Measurements from ENCODE around the gene EP300. TPM values are rescaled to one million over a fixed set of nuclear protein-coding genes. Genes with fewer than 3 reads are reported as not detected.

The EP300 gene
- total RNA-seq, 1 donor from 2014 or later, result 53.1 TPM

GRCh38 chr22:41197038-41197972 lies 104.9 kb downstream of the EP300 start:
- H3K27me3 Mint-ChIP-seq (ENCODE audit: low read depth), result peaks cover 3% of the 10 kb centered on the region
- no peaks in the 10 kb centered on the region for H3K36me3 Mint-ChIP-seq (ENCODE audit: low read depth)
- H3K9me3 Mint-ChIP-seq (ENCODE audit: low read depth), result no peaks in the 10 kb centered on the region
- peak; percentile 93 for DNase-seq (ENCODE audit: low spot score)
- peak overlapping the region; percentile 58 for H3K27ac Mint-ChIP-seq (ENCODE audit: unreplicated experiment)
- peaks cover 14% of the 10 kb centered on the region for H3K4me1 Mint-ChIP-seq (ENCODE audit: low read depth)
- H3K4me3 Mint-ChIP-seq (ENCODE audit: unreplicated experiment), result peak overlapping the region; percentile 85
- TF ChIP-seq CTCF (IDR thresholded peaks at IDR 0.05), result peak; percentile 55

- peaks cover 14% of the 10 kb centered on the region for H3K4me1 Mint-ChIP-seq (ENCODE audit: low read depth)
- no peaks in the 10 kb centered on the region for H3K9me3 Mint-ChIP-seq (ENCODE audit: low read depth)
- H3K36me3 Mint-ChIP-seq (ENCODE audit: low read depth), result no peaks in the 10 kb centered on the region
- H3K27me3 Mint-ChIP-seq (ENCODE audit: low read depth), result peaks cover 3% of the 10 kb centered on the region
- H3K4me3 Mint-ChIP-seq (ENCODE audit: unreplicated experiment), result peak overlapping the region; percentile 85
- no peak for DNase-seq (ENCODE audit: low spot score)
- H3K27ac Mint-ChIP-seq (ENCODE audit: unreplicated experiment), result peak overlapping the region; percentile 80
- peak; percentile 28 for TF ChIP-seq CTCF (IDR thresholded peaks at IDR 0.05)
These were observed 105.7 kb downstream of the EP300 start for GRCh38 chr22:41198027-41198580.

GRCh38 chr22:41201141-41201540 lies 108.7 kb downstream of the EP300 start:
- H3K27me3 Mint-ChIP-seq (ENCODE audit: low read depth), result peaks cover 3% of the 10 kb centered on the region
- H3K4me3 Mint-ChIP-seq (ENCODE audit: unreplicated experiment), result no peak overlapping the region
- H3K9me3 Mint-ChIP-seq (ENCODE audit: low read depth), result no peaks in the 10 kb centered on the region
- no peak for TF ChIP-seq CTCF (IDR thresholded peaks at IDR 0.05)
- no peaks in the 10 kb centered on the region for H3K36me3 Mint-ChIP-seq (ENCODE audit: low read depth)
- no peak for DNase-seq (ENCODE audit: low spot score)
- H3K27ac Mint-ChIP-seq (ENCODE audit: unreplicated experiment), result no peak overlapping the region
- peaks cover 28% of the 10 kb centered on the region for H3K4me1 Mint-ChIP-seq (ENCODE audit: low read depth)

GRCh38 chr22:41203118-41203517 lies 110.7 kb downstream of the EP300 start:
- Mint-ChIP-seq H3K4me1 (ENCODE audit: low read depth) (peaks cover 19% of the 10 kb centered on the region), H3K36me3 (ENCODE audit: low read depth) (no peaks in the 10 kb centered on the region), H3K27me3 (ENCODE audit: low read depth) (peaks cover 3% of the 10 kb centered on the region), H3K27ac (ENCODE audit: unreplicated experiment) (no peak overlapping the region), H3K4me3 (ENCODE audit: unreplicated experiment) (no peak overlapping the region), H3K9me3 (ENCODE audit: low read depth) (no peaks in the 10 kb centered on the region)
- DNase-seq (ENCODE audit: low spot score), result no peak
- TF ChIP-seq CTCF (IDR thresholded peaks at IDR 0.05), result no peak

GRCh38 chr22:41204066-41204465 lies 111.7 kb downstream of the EP300 start:
- DNase-seq (ENCODE audit: low spot score), result no peak
- Mint-ChIP-seq H3K4me1 (ENCODE audit: low read depth) (peaks cover 14% of the 10 kb centered on the region), H3K36me3 (ENCODE audit: low read depth) (peaks cover 1% of the 10 kb centered on the region), H3K27me3 (ENCODE audit: low read depth) (peaks cover 3% of the 10 kb centered on the region), H3K4me3 (ENCODE audit: unreplicated experiment) (no peak overlapping the region), H3K9me3 (ENCODE audit: low read depth) (no peaks in the 10 kb centered on the region), H3K27ac (ENCODE audit: unreplicated experiment) (no peak overlapping the region)
- no peak for TF ChIP-seq CTCF (IDR thresholded peaks at IDR 0.05)
